SU-DHL-6 (cell line): ENCODE results near the gene CD180.

Experiments used
- H2AFZ ChIP-seq: fragments of 200-600 bp; sonication (generic); 2 replicates; pipeline ENCODE4 v1.6.1; 2014; ENCODE audit warnings: low read depth, mild to moderate bottlenecking, moderate library complexity, mixed read lengths, antibody characterized with exemption, low read length; ENCODE audit not compliant: severe bottlenecking
- H3F3A ChIP-seq: fragments of 200-600 bp; shearing (Covaris generic); 2 replicates; pipeline ENCODE4 v1.6.0; 2016; ENCODE audit warnings: antibody characterized with exemption, mild to moderate bottlenecking; ENCODE audit not compliant: insufficient read depth
- H3K27ac ChIP-seq: fragments of 200-600 bp; sonication (generic); 2 replicates; pipeline ENCODE4 v1.5.1; 2016; ENCODE audit warnings: low read depth, mild to moderate bottlenecking, low read length, moderate library complexity, mixed read lengths
- H3K27me3 ChIP-seq: fragments of 200-600 bp; sonication (generic), shearing (Covaris generic); 2 replicates; pipeline ENCODE4 v1.6.0; 2014; ENCODE audit warnings: mild to moderate bottlenecking, low read length
- H3K36me3 ChIP-seq: fragments of 200-600 bp; sonication (generic); 2 replicates; pipeline ENCODE4 v1.6.1; 2014; ENCODE audit warnings: mild to moderate bottlenecking, low read length, mixed read lengths
- H3K4me2 ChIP-seq: fragments of 300-600, 200-600 bp; shearing (Covaris generic), sonication (generic); 2 replicates; pipeline ENCODE4 v1.6.0; 2014; ENCODE audit warnings: low read length, low read depth, mild to moderate bottlenecking; ENCODE audit not compliant: poor library complexity, severe bottlenecking
- H3K4me3 ChIP-seq: fragments of 200-600 bp; sonication (generic); 2 replicates; pipeline ENCODE4 v1.5.1; 2014; ENCODE audit warnings: antibody characterized with exemption, low read length, mild to moderate bottlenecking, mixed read lengths; ENCODE audit not compliant: insufficient read depth, poor library complexity, severe bottlenecking
- H3K79me2 ChIP-seq: fragments of 200-600 bp; sonication (generic); 2 replicates; pipeline ENCODE4 v1.6.1; 2014; ENCODE audit warnings: mild to moderate bottlenecking, low read length, moderate library complexity; ENCODE audit not compliant: insufficient read depth
- H3K9ac ChIP-seq: fragments of 200-600 bp; sonication (generic); 2 replicates; pipeline ENCODE4 v1.7.0; 2014; ENCODE audit warnings: mild to moderate bottlenecking, low read length
- H3K9me2 ChIP-seq: fragments of 200-600 bp; sonication (generic); replicated peaks from 2 replicates; pipeline ENCODE4 v1.6.1; 2014; ENCODE audit warnings: low read length; ENCODE audit not compliant: insufficient read depth
- H3K9me3 ChIP-seq: fragments of 200-600 bp; sonication (generic); 2 replicates; pipeline ENCODE4 v1.6.1; 2014; ENCODE audit warnings: low read length, mixed read lengths; ENCODE audit not compliant: insufficient read depth
- H4K20me1 ChIP-seq: fragments of 200-600 bp; sonication (generic); 2 replicates; pipeline ENCODE4 v1.6.1; 2014; ENCODE audit warnings: low read depth, mild to moderate bottlenecking, antibody characterized with exemption, low read length, moderate library complexity, mixed read lengths
- CTCF ChIP-seq: fragments of 200-600 bp; sonication (generic); IDR thresholded peaks from one replicate; pipeline ENCODE4 v1.5.1; 2017; ENCODE audit warnings: antibody characterized with exemption, mild to moderate bottlenecking, low read length, moderate library complexity; ENCODE audit not compliant: insufficient read depth, poor library complexity, severe bottlenecking
- EZH2phosphoT487 ChIP-seq: fragments of 200-600 bp; sonication (generic), shearing (Covaris generic); conservative IDR thresholded peaks from 2 replicates; pipeline ENCODE4 v1.6.1; 2018; ENCODE audit warnings: mild to moderate bottlenecking, antibody characterized with exemption, low read length, moderate library complexity, mixed read lengths

Gene CD180

GRCh38 chr5:67235399-67236110 is 39.0 kb upstream of the CD180 start:
- H3K4me2 ChIP-seq = no peak overlapping the region
- TF ChIP-seq CTCF (no peak), EZH2phosphoT487 (no peak)
- H3K36me3 ChIP-seq = no peaks in the 10 kb centered on the region
- H3K79me2 ChIP-seq = no peaks in the 10 kb centered on the region
- no peaks in the 10 kb centered on the region for H3K9me2 ChIP-seq
- H3K27ac ChIP-seq = no peak overlapping the region
- H3K9me3 ChIP-seq = no peaks in the 10 kb centered on the region
- H4K20me1 ChIP-seq = no peaks in the 10 kb centered on the region
- H3K4me3 ChIP-seq = no peak overlapping the region
- H3K9ac ChIP-seq = no peak overlapping the region
- H3F3A ChIP-seq = no peaks in the 10 kb centered on the region
- H2AFZ ChIP-seq = no peak overlapping the region
- no peaks in the 10 kb centered on the region for H3K27me3 ChIP-seq

- no peak overlapping the region for H3K4me2 ChIP-seq
- H3K79me2 ChIP-seq = no peaks in the 10 kb centered on the region
- H3K27ac ChIP-seq = no peak overlapping the region
- no peaks in the 10 kb centered on the region for H3K9me3 ChIP-seq
- H3K9ac ChIP-seq = no peak overlapping the region
- no peak overlapping the region for H2AFZ ChIP-seq
- H4K20me1 ChIP-seq = no peaks in the 10 kb centered on the region
- H3K9me2 ChIP-seq = no peaks in the 10 kb centered on the region
- no peaks in the 10 kb centered on the region for H3K27me3 ChIP-seq
- H3F3A ChIP-seq = no peaks in the 10 kb centered on the region
- TF ChIP-seq EZH2phosphoT487 (no peak), CTCF (no peak)
- no peaks in the 10 kb centered on the region for H3K36me3 ChIP-seq
- H3K4me3 ChIP-seq = no peak overlapping the region
These were observed 38.1 kb upstream of the CD180 start for GRCh38 chr5:67234671-67235176.

- Histone ChIP-seq H3K27ac (no peak overlapping the region), H3K9me2 (no peaks in the 10 kb centered on the region), H3K27me3 (no peaks in the 10 kb centered on the region), H3K9ac (no peak overlapping the region), H3K4me2 (no peak overlapping the region), H3K4me3 (no peak overlapping the region), H3K36me3 (no peaks in the 10 kb centered on the region), H2AFZ (no peak overlapping the region), H3K9me3 (no peaks in the 10 kb centered on the region), H3K79me2 (no peaks in the 10 kb centered on the region), H3F3A (no peaks in the 10 kb centered on the region), H4K20me1 (no peaks in the 10 kb centered on the region)
- TF ChIP-seq CTCF (no peak), EZH2phosphoT487 (no peak)
These were observed 36.5 kb upstream of the CD180 start for GRCh38 chr5:67233075-67233474.
